ENCODE results near the gene ADD3.
"Not testable (repeated sequence)": the region's sequence is repeated elsewhere in the genome, so short reads cannot be mapped to it uniquely, and the experiment has no call there.

ADD3 gene

DNA sequence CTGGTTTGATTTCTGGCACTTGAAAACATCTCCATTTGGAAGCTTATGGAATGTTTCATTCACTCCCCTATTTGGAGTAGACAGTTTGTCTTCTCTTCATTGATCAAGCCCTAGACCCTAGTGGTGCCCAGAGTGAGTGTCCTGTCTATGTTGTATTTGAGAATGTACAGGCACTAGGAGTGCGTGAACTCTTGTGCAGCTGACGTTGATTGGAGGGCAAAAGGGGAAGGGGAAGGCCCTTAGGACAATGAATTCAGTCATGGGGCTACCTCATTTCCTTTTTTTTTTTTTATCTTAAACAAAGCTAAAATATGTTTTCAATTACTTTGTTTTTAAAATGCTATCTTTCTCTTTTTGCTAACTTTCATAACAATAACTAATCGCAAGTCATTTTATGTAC is 66.5 kb downstream of the ADD3 start:
- no peak for DNase-seq

DNA sequence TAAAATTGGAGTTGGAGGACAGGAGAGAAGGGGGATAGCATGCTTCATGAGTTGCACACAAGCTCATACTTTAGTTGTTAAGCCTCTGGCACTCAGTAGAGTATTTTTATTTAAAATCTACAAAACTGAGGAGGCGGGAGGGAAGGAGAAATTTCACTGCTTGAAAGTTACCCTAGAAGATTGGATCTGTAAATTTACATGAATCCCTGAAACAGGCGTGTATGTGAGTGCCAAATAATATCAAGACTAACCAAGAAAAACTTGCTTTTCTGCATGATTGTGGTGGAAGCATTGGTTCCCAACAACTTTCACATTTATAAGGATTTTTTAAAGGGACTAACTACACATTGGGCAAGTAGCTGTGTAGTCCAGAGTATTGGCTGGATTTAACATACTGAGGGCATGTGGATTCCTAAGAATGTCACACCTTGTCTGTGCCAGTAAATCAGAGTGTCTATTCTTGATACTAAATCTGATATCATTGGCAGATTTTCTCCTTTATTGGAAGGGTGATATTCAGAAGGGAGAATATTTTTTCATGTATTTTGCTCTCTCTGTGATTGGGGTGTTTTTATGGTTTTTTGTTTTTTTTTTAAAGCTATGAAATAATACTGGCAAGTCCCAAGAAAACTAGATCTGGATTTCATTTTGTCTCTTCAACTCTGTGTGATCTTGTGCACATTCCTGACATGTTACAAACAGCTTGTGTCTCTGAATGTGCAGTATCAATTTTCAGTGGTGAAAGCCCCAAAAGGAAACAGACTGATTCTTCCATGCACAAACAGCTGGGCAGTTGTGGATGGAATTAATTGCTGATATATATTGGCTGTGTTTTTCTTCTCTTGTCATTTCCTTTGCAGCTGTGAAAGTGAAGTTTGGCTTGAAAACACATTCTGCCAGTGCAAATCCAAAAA is 67.2 kb downstream of the ADD3 start:
- no peak for DNase-seq

DNA sequence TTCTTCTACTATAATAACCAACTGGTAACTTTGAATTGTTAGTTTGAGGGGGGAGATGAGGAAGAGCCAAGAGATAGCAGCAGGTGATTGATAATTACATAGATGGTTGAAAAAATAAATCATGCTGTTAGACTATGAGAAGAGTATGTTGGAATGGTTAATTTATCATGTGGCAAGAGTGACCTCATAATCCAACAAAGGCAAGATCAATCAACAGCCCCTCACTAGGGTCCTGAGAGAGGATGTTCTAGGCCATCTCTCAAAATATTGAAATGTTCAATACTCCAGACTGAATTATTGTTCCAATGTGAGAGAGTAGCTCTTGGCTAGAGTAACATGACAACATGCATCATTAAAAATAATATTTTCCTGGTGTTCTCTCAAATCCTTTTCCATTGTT is 67.9 kb downstream of the ADD3 start:
- DNase-seq, result no peak

DNA sequence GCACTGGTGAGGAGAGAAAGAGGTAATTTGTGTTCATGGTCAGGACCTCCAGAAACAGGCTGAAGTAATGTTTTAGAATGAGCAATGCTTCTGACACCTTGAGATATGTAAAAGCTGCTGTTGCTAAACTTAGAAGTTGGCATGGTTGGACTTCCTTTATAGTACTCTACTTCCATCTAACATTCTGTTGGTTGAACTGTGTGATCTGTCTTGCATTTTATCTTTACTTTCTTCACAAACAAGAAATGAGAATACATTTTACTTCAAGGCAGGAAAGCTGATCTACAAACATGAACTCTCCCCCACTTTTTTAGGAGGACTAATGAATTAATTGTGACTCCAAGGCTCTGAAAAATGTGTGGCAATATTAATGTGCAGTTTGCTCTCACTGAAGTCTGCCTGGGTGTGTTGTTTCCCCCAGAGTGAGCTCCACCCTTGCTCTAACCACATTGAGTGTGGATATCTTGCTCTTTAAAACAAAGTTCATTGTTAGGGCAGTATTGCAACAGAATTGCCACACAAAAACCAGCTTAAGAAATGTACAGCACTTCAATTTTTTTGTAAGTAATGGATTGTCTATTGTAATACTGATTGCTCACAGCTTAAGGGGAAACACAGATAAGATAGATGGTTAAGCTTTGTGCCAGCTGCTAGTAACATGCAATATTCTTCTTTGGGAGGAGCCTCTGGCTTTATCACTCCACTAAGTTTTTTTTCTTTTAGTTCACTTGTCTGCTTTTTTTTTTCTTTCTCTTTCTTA is 69.0 kb downstream of the ADD3 start:
- no peak for DNase-seq

DNA sequence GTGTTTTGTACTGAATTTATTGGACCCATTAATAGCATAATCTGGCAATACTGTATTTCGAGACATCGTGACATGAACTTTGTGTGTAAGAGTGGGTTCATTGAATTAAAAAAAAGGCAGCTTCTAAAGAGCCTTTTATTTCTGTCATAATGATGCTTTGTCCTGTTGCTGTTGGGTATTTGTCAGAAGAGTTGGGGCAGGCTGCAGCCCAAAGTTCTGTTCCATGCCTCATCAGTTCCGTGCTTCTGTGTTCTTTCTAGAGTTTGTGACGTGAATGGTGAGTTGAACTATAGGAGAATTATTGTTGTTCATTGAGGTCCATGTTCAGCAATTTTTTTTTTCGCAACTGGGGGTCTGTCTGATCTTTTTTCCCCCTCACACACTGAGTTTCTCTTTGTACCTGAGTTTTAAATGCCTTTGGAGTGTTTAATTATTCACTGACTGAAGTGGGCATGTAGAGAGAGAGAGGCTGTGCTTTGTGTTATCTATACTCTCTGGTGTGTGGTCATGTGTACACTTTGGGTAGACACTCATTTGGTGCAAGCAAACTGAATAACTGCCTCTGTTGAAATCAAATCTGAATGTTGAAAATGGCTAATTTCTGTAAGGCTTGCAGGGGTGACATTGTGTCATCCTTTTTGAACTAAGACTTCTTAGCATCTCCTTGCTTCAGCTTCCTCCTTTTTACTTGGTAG is 69.8 kb downstream of the ADD3 start:
- DNase-seq, result no peak

DNA sequence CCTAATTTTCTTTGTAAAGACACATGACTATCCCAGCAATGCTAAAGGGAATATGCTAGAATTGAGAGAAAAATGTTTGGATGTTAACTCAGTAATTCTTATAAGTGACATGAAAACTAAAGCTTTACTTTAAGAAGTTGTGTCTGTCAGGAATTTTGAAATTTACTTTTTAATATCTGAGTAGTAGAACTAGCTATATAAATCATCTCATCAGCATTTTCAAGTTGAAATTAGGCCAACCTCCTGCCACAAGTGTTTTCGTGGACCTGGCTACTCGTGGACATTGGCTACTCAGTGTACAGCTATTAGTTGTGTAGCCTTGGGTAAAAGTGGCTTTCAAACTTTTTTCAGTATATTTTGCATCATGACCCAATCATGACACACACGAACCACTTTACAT is 70.5 kb downstream of the ADD3 start:
- no peak for DNase-seq

DNA sequence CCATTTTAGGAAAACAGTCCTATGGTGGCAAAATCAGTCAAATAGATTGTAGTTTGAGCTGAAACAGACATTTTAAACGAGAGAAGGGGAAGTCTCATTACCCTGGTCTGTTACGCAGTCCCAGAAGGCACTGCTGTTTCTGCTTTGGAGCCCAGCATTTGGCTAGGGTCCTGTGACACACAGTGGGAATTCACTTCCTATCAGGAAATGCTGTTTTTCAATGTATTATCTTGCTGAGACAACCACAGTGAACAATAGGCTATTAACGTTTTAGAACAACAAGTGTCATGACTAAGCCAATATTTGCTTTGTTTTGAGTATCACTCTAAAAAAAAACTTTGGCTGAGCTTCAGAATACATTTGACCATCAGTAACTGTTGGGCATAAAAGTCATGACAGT is 74.1 kb downstream of the ADD3 start:
- DNase-seq, result no peak

DNA sequence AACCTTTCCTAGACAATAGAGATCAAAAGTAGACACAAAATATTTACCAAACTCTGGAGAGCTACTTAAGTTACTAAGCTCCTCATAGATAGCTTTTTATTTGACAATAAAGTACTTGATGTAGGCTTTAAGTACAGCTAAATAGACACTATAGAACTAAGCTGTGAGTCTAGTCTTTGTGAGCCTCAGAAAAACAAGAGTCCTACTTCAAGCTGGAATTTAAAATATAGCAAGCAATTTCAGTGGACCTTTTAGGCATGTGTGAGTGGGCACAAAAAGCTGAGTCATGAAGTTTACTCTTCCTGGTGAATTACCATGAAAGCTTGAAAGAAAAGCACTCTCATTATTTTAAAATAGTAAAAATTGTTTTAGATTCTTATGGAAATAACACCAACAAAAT is 76.1 kb downstream of the ADD3 start:
- DNase-seq, result no peak

DNA sequence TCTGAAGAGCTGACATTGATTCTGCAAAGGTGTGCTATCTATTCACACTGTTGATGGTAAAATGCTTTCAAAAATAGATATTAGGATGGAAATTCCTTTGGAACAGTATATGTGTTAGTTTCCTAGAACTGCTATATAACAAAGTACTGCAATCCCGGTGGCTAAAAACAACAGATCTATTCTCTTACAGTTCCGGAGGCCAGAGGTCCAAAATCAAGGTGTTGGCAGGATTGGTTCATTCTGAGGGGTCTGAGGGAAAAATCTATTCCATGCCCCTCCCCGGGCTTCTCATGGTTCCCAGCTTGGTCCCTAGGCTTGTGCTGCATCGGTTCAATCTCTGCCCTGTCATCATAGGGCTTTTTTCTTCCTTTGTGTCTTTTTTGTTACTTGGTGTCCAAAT is 79.9 kb downstream of the ADD3 start:
- DNase-seq, result no peak

DNA sequence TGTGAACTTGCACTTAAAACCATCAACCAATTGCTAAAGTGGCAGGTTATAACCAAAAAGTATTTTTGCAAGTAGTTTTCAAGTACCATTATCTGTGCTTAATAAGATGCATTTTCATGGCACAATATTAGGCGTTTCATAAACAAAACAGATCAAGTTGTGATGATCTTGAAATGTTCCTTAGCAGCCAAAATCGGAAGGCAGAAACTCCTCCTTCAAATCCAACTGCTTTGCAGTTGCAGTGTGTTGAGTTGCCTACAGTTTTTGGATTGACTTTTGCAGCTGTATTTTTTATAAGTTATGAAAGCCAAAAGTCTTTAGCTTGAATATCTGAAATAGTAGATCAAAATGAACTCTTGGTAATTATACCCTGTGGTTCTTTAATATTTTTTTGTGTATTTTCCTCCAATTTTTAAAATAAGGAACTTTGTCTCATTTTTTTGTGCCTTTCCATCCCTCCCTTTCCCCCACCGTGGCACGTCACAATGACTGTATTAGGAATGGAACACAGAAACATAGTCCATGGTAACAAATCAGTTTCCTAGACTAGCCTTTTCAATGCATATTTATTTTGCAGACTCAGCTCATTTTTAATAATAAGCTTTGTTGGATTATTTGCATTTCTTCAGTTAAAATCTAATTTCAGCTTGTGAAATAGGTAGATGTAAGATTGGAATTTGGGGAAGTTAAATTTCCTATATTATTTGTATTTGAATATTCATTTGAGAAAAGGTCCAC is 80.8 kb downstream of the ADD3 start:
- no peak for DNase-seq

DNA sequence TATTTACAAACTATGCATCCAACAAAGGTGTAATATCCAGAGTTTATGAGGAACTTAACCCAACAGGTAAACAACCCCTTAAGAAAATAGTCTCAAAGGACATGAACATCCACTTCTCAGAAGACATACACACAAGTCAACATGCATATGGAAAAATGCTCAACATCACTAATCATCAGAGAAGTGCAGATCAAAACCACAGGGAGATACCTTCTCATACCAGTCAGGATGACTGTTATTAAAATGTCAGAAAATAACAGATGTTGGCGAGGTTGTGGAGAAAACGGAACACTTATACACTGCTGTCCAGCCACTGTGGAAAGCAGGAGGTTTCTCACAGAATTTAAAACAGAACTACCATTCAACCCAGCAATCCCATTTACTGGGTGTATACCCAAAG is 84.0 kb downstream of the ADD3 start:
- DNase-seq, result no peak

DNA sequence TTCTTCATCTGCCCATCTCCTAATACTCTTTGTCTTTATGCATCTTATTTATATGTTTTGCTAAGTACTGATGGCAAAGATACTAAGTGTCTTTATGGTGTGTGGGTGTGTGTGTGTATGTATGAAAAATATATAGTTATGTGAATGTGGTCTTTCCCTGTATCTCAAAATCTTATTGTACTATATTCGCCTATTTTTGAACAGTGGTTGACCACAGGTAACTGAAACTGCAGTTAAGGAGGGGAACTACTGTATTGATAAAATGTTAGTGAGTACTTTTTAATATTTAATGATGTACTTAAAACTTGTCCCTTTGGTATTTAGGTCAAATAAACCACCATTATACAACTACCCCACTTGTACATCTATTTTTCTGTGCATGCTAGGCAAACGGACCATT is 85.9 kb downstream of the ADD3 start:
- DNase-seq, result no peak

DNA sequence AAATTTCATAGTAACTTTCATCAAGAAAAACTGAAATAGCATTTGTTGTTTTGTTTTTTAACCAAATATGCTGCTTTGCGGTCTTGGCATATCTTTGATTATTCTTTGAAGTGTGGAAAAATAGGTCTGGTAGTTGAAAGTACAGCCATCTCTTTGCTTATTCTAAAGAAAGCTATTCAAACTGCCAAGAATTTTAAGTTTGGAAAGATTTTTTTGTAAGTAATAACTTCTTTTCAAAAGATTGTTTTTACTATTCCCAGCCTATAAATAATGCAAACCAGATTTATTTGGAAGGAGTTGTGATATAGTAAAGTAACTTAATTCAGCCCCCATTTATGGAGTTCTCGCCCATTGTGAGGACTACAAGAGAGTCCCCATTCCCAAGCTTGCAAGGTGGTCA is 87.0 kb downstream of the ADD3 start:
- no peak for DNase-seq

DNA sequence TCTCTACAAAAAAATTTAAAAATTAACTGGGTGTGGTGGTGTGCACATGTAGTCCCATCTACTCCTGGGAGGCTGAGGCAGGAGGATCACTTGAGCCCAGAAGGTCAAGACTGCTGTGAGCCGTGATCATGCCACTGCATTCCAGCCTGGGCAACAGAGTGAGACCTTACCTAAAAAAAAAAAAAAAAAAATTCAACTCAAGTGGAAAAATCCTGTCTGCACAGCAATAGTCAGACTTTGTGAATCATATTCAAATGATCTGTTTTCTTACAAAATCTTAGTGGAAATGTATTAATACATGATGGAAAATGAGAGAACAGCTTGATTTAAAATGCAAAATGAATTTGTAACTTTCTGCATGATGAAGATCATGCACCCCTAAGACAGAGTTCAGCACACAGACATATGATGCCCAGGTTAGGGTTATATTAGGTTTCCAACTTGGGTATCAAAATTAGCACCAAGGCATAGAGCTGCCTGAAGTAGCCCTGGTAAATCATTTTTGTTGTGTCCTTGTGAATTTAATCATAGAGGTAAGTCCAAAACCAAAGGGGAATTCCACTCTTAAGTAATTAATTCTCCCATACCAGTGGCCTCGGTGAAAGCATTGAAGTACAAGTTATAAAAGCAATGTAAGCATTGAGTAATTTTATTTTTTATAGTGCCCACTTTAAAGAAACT is 93.8 kb downstream of the ADD3 start:
- peak; percentile 18 for DNase-seq

DNA sequence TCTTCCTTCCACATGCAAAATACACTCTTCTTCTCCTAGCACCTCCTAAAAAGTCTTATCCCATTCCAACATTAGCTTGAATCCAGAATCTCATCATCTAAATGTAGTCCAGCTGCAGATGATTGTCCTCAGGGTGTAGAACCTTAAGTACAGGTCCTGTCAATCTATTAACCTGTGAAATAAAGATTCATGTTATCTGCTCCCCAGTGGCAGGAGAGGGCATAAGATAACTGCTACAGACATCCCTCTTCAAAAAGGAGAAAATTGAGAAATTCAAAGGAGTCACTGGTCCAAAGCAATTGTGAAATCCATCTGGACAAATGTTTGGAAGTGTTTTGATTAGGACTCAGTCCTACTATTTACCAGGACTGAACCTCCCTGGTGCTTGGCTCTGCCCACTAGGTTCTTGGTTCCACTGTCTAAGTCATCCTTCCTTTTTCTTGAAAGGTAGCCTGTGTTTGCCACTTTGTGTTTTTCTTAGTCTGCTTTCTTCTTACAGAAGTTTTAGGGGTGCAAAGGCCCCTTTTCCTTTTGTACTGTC is 96.2 kb downstream of the ADD3 start:
- DNase-seq, result no peak

DNA sequence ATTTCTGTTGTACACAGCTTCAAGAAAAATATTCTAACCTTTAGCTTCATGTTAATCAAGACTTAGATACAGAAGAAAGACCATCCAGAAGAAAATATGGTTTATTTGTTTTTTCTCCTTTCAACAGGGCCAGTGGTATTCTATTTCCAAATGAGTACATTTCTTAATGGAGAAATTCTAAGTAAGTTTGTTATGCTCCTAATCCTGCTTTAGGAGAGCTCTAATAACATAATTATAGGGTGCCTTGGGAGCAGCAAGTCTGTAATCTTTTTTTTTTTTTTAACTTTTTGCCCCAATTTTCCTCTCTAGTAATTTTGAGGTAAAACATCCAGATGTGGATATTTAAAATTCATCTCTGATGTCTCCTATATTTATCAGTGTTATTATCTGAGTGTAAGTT is 98.1 kb downstream of the ADD3 start:
- DNase-seq, result no peak

DNA sequence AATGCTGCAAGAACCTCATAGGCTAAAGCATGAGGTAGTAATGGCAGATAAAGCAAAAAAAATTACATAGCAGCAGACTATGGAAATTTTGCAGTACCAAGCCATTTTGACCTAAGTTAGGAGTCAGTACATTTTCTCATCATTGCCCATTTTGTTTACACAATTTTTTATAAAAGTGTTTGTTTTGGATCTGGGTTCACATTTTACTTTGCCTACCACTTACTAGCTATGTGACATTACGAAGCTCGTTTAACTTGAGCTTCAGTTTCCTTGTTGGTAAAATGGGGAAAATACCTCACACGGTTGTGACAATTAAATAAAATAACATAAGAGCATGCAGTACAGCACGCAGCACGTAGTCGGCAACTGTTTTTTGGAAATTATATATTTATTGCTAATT is 99.6 kb downstream of the ADD3 start:
- DNase-seq, result no peak

DNA sequence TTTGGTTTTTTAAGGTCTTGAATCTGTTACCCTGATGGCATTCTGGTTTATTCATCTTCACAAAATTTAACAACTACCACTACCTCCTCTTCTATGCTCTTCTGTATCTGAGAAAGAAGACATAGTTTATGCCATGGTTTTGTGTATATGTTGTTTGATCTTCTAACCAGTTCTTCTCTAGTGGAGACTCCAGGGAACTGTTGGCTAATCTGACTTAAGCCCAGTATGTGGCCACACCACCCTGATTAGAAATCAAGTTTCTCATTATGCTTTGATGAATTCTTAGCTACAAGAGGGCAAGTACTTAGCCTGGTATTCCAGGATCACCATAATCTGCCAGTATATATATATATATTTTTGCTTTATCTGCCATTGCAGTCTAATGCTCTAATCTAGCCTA is 100.1 kb downstream of the ADD3 start:
- DNase-seq, result no peak

DNA sequence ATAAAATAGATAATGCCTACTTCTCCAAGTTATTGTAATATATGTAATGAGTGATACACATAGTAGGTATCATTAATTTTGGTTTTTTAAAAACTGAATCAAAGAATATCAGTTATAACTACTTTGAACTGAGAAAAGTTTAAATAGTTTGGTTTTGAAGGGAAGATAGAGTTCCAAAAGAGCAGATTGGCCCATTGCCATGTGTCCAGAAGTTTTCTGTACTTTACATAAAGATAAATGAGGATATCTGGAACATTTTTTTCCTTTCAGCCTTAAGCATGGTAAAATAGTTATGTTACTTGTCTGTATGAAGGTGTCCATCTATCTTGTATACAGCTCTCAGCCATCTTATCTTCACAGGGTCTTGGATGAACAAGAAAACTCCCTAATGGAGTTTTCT is 101.7 kb downstream of the ADD3 start:
- no peak for DNase-seq

DNA sequence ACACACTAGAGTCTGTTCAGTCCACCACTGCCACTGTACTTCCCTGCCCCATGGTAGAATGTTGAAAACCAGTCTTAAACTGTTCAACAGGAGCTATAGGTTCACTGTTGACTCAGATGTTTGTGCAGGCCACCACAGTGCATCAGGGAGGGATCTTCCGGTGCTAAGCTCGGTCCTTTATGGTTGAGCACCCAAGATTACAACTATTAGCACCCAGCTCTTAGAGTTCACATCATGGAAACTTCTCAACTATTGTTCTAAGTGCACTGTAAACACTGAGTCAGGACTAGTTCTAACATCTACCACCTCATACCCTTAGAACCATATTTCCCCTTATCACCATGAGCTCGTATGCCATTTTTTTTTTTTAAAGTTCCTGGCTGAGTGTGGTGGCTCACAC is 102.6 kb downstream of the ADD3 start:
- no peak for DNase-seq

DNA sequence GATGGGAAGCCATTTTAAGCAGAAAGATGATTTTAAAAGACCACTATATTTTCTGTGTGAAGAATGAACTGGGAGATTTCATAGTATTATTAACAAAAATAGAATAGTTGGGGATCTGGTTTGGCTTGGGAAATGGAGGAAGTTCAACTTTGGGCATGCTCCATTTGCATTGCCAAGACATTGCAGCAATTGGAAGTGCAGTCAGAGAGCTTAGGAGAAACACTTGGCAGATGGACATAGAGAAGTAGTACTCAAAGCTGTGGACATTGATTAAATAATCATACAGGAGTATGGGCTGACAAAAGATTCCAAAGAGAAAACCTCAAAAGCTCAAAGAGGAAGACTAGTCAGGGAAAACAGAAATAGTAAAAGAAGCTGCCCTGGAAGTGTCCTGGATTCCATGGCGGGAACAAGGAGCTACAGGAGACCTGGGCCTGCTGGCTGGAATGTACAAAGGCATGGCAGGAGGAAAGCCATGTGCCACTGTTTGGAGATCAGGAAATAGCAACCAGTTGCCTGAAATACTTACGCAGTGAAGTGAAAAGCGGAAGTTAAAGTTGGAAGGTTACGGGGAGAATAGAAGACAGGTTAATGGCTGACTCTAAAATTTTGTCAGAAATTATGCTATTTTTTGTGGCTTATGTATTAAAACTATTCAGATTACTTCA is 106.0 kb downstream of the ADD3 start:
- DNase-seq, result no peak

DNA sequence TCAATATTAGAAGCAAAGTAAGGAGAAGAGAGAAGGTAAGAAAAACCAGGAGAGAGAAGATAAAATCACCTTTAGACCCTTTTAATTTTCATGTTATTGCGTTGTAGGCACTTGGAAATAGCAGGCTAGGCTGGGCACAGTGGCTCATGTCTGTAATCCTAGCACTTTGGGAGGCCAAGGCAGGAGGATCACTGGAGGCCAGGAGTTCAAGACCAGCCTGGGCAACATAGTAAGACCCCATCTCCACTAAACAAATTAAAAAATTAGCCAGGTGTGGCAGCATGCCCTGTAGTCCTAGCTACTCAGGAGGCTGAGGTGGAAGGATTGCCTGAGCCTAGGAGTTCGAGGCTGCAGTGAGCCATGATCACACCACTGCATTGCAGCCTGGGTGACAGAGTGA is 106.9 kb downstream of the ADD3 start:
- not testable (repeated sequence) for DNase-seq

All from activated naive CD4-positive, alpha-beta T cell treated with anti-CD3 and anti-CD28 coated beads, Interleukin-2, amount 50 U/mL, for 16 hours (primary cell).